COR-L47 (cell line): ENCODE results near the gene MRGPRX4.

ENCODE experiments used
- DNase-seq: peaks from one replicate; lab custom pipeline; 2025; lab: John Stamatoyannopoulos, UW

The MRGPRX4 gene

GRCh38 chr11:18221274-18221876, 48.7 kb downstream of the MRGPRX4 start:
- no peak for DNase-seq

- no peak for DNase-seq
Observed at GRCh38 chr11:18222814-18223421, 50.3 kb downstream of the MRGPRX4 start.
